AG09309 (cell line): ENCODE data around the gene AMPD2.

Experiments
- DNase-seq: peaks from one replicate; pipeline ENCODE4 v3.0.0-alpha.2; 2010; ENCODE audit warnings: low read depth
- H3K4me3 ChIP-seq: 2 replicates; pipeline ENCODE4 v1.5.1; 2011; ENCODE audit warnings: mild to moderate bottlenecking, low read depth, low read length, moderate library complexity; ENCODE audit not compliant: control insufficient read depth
- CTCF ChIP-seq: IDR thresholded peaks from 2 replicates; pipeline ENCODE4 v1.5.1; 2011; ENCODE audit warnings: mild to moderate bottlenecking, low read depth, low read length, inconsistent platforms; ENCODE audit not compliant: insufficient read depth, control insufficient read depth; ENCODE audit errors: missing control alignments

Gene AMPD2

DNA sequence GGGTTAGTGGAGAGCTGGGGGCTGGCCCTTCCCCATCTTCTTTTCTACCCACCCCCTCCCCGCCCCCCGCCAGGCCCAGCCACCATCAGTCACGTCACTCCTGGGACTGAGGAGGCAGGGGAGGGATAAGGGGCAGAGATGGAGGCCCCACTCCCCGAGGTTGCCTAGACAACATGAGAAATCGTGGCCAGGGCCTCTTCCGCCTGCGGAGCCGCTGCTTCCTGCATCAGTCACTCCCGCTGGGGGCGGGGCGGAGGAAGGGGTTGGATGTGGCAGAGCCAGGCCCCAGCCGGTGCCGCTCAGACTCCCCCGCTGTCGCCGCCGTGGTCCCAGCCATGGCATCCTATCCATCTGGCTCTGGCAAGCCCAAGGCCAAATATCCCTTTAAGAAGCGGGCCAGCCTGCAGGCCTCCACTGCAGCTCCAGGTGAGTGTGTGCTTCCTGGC is 1.2 kb downstream of the AMPD2 start:
- TF ChIP-seq CTCF = no peak
- DNase-seq = peak; percentile 86

GRCh38 chr1:109621379-109622136 is 1.9 kb downstream of the AMPD2 start:
- no peak for TF ChIP-seq CTCF
- H3K4me3 ChIP-seq = peak overlapping the region; percentile 89
- DNase-seq = no peak

More for the DNA sequence above, 1.2 kb downstream of the AMPD2 start:
- H3K4me3 ChIP-seq = peak overlapping the region; percentile 89

- H3K4me3 ChIP-seq = peak overlapping the region; percentile 89
- DNase-seq = no peak
- TF ChIP-seq CTCF = no peak
Measured at GRCh38 chr1:109622137-109622892, 2.7 kb downstream of the AMPD2 start.

DNA sequence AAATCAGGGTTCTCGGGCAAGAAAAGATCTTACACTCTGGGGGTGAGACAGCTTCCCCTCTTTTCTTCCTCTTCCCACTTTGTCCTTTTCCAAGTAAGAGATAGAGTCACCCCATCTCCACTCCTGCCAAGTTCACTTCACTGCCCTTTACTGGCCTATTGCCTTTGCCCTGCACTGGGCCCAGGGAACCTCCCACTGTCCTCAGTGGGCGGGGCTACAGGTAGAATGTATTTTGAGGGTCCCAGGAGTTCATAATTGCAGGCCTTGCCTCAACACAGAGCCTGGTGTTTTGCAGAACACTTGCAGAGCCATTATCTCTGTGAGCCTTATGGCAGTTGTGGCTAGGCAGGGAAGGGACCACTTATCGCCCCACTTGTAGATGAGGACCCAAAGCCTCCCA is 3.3 kb downstream of the AMPD2 start:
- TF ChIP-seq CTCF = no peak
- H3K4me3 ChIP-seq = no peak overlapping the region
- DNase-seq = no peak

DNA sequence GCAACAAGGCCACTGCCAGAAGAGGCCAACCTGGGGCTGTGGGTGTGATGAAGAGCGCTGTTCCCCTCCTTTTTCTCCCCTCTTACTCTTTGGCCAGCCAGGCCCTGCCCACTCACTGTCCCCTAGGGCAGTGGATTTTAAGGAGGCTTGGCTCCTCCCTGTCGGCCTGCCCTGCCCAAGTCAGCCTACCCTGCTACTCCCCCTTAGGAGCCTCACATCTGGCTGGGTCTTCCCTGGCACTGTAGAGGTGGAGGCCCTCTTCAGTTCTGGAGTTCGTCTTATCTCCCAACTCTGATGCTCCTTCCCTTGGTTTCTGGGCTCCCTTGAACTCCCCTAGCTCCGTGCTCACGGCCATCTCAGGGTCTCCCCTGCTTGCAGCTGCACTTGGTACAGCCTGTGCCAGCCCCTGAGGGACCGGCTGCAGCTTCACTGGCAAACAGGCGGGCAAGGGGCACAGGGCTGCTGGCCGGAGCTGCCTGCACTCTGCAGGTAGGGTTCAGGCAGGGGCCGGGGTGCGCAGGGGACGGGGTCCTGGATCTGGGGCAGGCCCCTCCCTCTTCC is 4.0 kb downstream of the AMPD2 start:
- DNase-seq = no peak
- no peak for TF ChIP-seq CTCF
- H3K4me3 ChIP-seq = no peak overlapping the region

- no peak overlapping the region for H3K4me3 ChIP-seq
- no peak for DNase-seq
- TF ChIP-seq CTCF = no peak
Measured at GRCh38 chr1:109624201-109625010, 4.8 kb downstream of the AMPD2 start.
